Osteoblast (primary cell): Measurements from ENCODE around the gene GRIN2A. TPM values are rescaled to one million over a fixed set of nuclear protein-coding genes. Genes with fewer than 3 reads are reported as not detected.

ENCODE experiments used
- DNase-seq: peaks from one replicate; pipeline ENCODE4 v3.0.0; 2011; ENCODE audit warnings: low spot score, mixed read lengths; ENCODE audit not compliant: insufficient read length; ENCODE audit errors: missing footprints
- H2AFZ ChIP-seq: 2 replicates; pipeline ENCODE4 v1.6.0; 2011; ENCODE audit warnings: mild to moderate bottlenecking, low read length
- H3K27ac ChIP-seq: 2 replicates; pipeline ENCODE4 v1.5.1; 2011; ENCODE audit warnings: mild to moderate bottlenecking, low read depth, low read length, moderate library complexity
- H3K27me3 ChIP-seq: 2 replicates; pipeline ENCODE4 v1.6.0; 2012; ENCODE audit warnings: mild to moderate bottlenecking, control low read depth, inconsistent platforms, low read length, moderate library complexity; ENCODE audit not compliant: insufficient read depth
- H3K36me3 ChIP-seq: 2 replicates; pipeline ENCODE4 v1.5.1; 2011; ENCODE audit warnings: mild to moderate bottlenecking, low read length, control low read depth, moderate library complexity; ENCODE audit not compliant: insufficient read depth
- H3K4me1 ChIP-seq: 2 replicates; pipeline ENCODE4 v1.5.1; 2011; ENCODE audit warnings: mild to moderate bottlenecking, low read length, control low read depth, moderate library complexity; ENCODE audit not compliant: insufficient read depth
- H3K4me2 ChIP-seq: 2 replicates; pipeline ENCODE4 v1.6.0; 2011; ENCODE audit warnings: mild to moderate bottlenecking, low read length; ENCODE audit not compliant: insufficient read depth
- H3K4me3 ChIP-seq: fragments of 200-600 bp; sonication (generic); 3 replicates; pipeline ENCODE4 v1.5.1; 2012; ENCODE audit warnings: mild to moderate bottlenecking, low read length, inconsistent platforms; ENCODE audit not compliant: insufficient read depth
- H3K79me2 ChIP-seq: 2 replicates; pipeline ENCODE4 v1.6.0; 2012; ENCODE audit warnings: mild to moderate bottlenecking, low read length, control low read depth, inconsistent platforms; ENCODE audit not compliant: insufficient read depth
- H3K9me3 ChIP-seq: 2 replicates; pipeline ENCODE4 v1.5.1; 2011; ENCODE audit warnings: low read depth, low read length, control low read depth
- H4K20me1 ChIP-seq: 2 replicates; pipeline ENCODE4 v1.6.0; 2012; ENCODE audit warnings: mild to moderate bottlenecking, low read length, control low read depth; ENCODE audit not compliant: insufficient read depth
- CTCF ChIP-seq: IDR thresholded peaks from 2 replicates; pipeline ENCODE4 v1.5.1; 2011; ENCODE audit warnings: mild to moderate bottlenecking, low read depth, low read length, moderate library complexity; ENCODE audit errors: extremely low read depth
- total RNA-seq: library from RNA; depleted of rRNA; stranded (reverse); fragments of >200 nt; gene quantifications from 2 replicates; pipeline ENCODE4 v1.2.3, GENCODE V29; 2012

Gene GRIN2A
- total RNA-seq, 1 donor, result 0.72 TPM

GRCh38 chr16:10151718-10152117 is 30.5 kb downstream of the GRIN2A start:
- TF ChIP-seq CTCF, result no peak
- H4K20me1 ChIP-seq, result no peaks in the 10 kb centered on the region
- H3K4me1 ChIP-seq, result no peaks in the 10 kb centered on the region
- no peaks in the 10 kb centered on the region for H3K36me3 ChIP-seq
- H3K27me3 ChIP-seq, result no peaks in the 10 kb centered on the region
- DNase-seq, result no peak
- no peak overlapping the region for H3K4me3 ChIP-seq
- H3K79me2 ChIP-seq, result no peaks in the 10 kb centered on the region
- H3K4me2 ChIP-seq, result no peak overlapping the region
- no peaks in the 10 kb centered on the region for H3K9me3 ChIP-seq
- H2AFZ ChIP-seq, result no peak overlapping the region
- no peak overlapping the region for H3K27ac ChIP-seq

DNA sequence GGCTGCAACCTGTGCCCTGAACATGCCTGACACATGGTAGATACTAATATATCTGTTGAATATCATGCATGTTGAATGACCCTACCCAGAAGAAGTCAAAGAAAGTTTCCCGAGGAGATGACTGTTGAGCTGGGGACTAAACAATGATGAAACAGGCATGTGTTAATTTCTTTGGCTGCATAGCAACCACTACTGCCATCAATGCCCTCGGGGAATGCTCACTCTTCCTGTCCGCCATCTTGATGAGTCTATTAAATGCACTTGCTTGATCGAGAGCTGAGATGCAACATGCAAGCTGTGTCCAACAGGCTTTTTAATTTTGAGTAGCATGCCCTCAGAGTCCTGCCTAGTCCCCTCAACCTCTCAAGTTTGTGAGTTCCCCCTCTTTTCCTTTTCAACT is 31.3 kb downstream of the GRIN2A start:
- Histone ChIP-seq H3K4me2 (no peak overlapping the region), H3K4me3 (no peak overlapping the region), H3K27ac (no peak overlapping the region), H2AFZ (no peak overlapping the region), H3K4me1 (no peaks in the 10 kb centered on the region), H3K27me3 (no peaks in the 10 kb centered on the region), H3K9me3 (no peaks in the 10 kb centered on the region), H3K79me2 (no peaks in the 10 kb centered on the region), H3K36me3 (no peaks in the 10 kb centered on the region), H4K20me1 (no peaks in the 10 kb centered on the region)
- DNase-seq, result no peak
- TF ChIP-seq CTCF, result no peak

DNA sequence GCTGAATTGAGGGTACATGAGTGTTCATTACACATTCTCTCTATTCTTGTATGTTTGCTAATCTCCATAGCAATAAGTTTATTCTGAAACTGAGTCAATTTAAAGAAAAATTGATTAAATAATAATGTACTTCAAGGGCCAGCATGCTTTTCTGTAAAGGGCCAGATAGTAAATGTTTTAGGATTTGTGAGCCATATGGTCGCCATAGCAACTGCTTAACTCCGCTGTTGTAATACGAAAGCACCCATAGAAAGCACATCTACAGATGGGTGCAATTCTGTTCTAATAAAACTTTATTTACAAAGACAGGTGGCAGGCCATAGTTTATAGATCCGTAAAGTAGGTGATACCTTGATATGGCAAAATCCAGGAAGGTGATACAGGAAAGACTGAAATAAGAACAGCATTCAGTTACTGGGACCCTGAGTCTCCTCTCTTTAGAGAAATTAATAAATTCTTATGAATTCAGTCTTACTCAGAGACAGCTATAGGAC is 36.6 kb downstream of the GRIN2A start:
- Histone ChIP-seq H4K20me1 (no peaks in the 10 kb centered on the region), H3K4me3 (no peak overlapping the region), H3K79me2 (no peaks in the 10 kb centered on the region), H3K9me3 (no peaks in the 10 kb centered on the region), H3K4me1 (no peaks in the 10 kb centered on the region), H3K36me3 (no peaks in the 10 kb centered on the region), H3K4me2 (no peak overlapping the region), H2AFZ (no peak overlapping the region), H3K27me3 (no peaks in the 10 kb centered on the region), H3K27ac (no peak overlapping the region)
- TF ChIP-seq CTCF, result no peak
- DNase-seq, result no peak

GRCh38 chr16:10141671-10142070 is 40.6 kb downstream of the GRIN2A start:
- H3K36me3 ChIP-seq, result no peaks in the 10 kb centered on the region
- H3K4me1 ChIP-seq, result no peaks in the 10 kb centered on the region
- H3K27me3 ChIP-seq, result no peaks in the 10 kb centered on the region
- TF ChIP-seq CTCF, result no peak
- no peak overlapping the region for H2AFZ ChIP-seq
- no peak overlapping the region for H3K4me3 ChIP-seq
- no peak overlapping the region for H3K4me2 ChIP-seq
- no peaks in the 10 kb centered on the region for H3K9me3 ChIP-seq
- H3K27ac ChIP-seq, result no peak overlapping the region
- DNase-seq, result no peak
- no peaks in the 10 kb centered on the region for H4K20me1 ChIP-seq
- H3K79me2 ChIP-seq, result no peaks in the 10 kb centered on the region
